NCI-H82 (cell line): ENCODE results near the gene NUFIP2.
"Not testable (repeated sequence)": the region's sequence is repeated elsewhere in the genome, so short reads cannot be mapped to it uniquely, and the experiment has no call there.

Experiments used
- DNase-seq: peaks from one replicate; lab custom pipeline; 2025; lab: John Stamatoyannopoulos, UW

The NUFIP2 gene

DNA sequence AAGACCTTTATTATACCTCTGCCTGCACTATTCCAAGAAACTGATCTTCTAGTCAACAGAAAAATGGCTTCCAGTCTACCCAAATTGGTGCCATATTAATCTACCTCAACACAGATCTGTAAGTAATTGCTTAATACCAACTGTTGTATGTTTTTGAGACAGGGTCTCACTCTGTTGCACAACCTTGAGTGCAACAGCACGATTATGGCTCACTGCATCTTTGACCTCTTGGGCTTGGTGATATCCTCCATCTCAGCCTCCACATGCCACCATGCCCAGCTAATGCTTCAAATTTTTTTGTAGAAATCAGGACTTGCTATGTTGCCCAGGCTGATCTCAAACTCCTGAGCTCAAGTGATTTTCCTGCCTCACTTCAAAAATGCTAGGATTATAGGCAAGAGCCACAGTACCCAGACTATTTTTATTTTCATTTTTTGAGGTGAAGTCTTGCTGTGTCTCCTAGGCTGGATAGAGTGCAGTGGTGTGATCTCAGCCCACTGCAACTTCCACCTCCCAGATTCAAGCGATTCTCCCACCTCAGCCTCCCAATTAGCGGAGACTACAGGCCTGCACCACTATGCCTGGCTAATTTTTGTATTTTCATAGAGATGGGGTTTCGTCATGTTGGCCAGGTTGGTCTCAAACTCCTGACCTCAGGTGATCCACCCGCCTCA is 14.4 kb downstream of the NUFIP2 start:
- DNase-seq, result no peak

- DNase-seq, result no peak
These were observed 15.3 kb downstream of the NUFIP2 start for GRCh38 chr17:29278692-29279091.

DNA sequence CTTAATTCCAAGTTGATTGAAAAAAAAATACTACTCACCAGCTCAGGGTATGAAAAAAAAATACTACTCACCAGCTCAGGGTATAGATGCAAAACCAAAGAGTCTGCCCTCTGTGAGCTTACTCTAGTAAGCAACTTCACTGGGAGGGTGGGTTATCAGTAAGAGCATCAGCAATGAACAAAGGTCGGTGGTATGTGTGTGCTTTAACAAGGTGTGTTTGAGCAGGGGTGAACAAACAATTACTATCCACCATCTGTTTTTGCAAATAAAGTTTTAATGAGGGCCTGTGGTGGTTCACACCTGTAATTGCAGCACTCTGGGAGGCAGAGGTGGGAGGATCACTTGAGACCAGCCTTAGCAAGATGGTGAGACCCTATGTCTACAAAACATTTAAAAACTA is 20.0 kb downstream of the NUFIP2 start:
- DNase-seq, result no peak

GRCh38 chr17:29271980-29272379 is 22.0 kb downstream of the NUFIP2 start:
- DNase-seq, result not testable (repeated sequence)

- DNase-seq, result peak; percentile 37
These were observed 30.0 kb downstream of the NUFIP2 start for GRCh38 chr17:29263916-29264315.

- DNase-seq, result no peak
These were observed 36.2 kb downstream of the NUFIP2 start for GRCh38 chr17:29257756-29258155.

GRCh38 chr17:29256735-29257466 is 37.0 kb downstream of the NUFIP2 start:
- DNase-seq, result no peak

DNA sequence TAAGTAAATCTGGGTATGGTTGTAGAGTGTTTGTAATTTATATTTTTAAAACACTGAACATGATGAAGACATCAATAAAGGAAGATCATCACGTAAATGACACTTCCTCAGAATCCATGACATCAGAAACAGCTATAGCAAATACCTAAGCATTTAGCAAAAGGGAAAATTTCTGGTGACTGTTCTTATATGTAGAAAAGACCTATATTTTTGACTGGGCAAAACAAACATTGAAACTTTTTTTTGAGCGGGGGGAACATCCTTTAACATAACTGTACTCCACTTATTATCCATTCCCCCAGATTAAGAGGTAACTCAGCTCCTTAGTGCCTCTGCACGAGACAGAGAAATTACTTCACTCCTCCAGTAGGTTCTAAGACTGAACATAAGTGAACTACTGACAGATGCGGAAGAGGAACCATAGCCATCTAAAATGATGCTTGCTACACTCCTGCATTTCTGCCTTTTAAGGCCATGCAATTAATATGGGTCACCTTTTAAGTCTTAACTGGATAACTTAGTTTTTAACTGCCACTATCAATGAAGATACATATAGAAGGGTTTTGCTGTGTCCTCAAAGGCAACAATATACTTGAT is 37.9 kb downstream of the NUFIP2 start:
- DNase-seq, result no peak

- DNase-seq, result no peak
These were observed 40.9 kb downstream of the NUFIP2 start for GRCh38 chr17:29253037-29253436.

DNA sequence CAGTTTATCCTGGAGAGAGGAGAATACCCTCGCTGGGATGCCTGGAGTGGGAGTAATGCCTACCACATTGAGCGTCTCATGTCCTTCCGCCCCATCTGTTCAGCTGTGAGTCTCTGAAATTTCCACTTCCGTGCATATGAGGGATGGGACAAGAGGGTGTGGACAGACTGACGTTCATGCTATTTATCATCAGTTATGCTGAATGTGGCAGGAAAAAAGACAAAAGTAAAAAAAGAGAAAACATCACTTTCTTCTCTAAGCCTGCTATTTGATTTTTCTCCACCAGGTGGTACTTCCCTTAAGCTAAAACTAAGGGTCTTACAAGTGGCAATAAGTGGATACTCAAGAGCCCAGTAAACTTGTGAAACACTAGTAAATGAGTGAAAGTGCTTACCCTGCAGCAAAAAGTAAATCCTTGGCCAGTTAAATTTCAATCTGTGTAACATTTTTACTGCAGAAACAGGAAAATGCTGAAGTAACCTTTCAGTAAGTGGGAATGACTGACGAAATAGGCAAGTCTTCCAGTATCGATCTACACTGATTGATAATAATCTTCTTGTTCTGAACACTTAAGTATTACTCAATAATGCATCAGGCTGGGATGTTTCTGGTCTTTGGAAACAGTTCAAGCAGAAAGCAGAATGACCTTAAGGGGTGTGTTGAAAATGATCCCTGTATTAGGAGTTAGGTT is 41.7 kb downstream of the NUFIP2 start:
- DNase-seq, result peak; percentile 36

DNA sequence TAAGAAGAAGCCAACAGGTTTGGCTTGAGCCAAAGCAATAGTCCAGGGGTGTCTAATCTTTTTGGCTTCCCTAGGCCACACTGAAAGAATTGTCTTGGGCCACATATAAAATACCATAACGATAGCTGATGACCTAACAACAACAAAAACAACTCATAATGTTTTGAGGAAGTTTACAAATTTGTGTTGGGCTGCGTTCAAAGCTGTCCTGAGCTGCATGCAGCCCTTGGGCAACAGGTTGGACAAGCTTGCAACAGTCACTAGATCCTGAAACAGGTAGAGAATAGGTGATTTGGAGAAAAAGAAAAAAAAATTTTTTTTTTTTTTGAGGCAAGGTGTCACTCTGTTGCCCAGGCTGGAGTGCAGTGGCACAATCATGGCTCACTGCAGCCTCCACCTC is 42.8 kb downstream of the NUFIP2 start:
- DNase-seq, result no peak

DNA sequence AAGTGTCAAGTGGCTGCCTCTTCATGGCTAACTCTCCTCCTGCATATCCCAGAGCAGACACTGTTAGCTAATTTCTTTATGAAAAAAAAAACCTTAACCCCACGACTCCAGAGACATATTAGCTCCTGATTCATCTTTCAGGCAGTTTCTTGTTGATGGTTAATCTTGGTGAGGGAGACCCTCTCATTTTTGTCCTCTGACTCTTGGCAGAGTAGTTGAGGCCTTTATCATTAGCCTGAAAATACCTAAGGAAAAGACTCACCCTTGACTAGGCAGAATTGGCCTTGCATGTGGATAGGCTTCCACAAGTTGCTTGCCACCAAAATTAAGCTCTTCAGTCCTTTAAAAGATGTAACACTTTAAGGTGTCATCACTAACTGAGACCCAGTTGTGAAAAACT is 43.3 kb downstream of the NUFIP2 start:
- DNase-seq, result no peak

- DNase-seq, result no peak
These were observed 45.1 kb downstream of the NUFIP2 start for GRCh38 chr17:29248845-29249244.

DNA sequence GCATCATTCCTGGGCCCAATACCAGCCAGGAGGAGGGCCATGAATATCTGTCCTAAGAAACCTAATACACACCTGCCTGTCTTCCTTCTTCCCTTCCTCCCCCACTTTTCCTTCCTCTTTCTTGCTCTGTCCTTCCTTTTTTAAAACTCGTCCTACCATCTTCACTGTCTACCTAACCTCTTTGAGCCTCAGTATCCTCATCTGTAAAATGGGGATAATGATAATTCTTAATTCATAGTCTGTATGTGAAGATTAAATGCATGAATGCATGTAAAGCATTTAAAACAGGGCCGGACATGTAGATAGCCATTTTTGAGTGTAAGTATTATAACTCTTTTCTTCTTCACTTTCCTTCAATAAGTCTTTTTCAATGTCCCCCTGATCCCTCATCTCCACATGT is 46.7 kb downstream of the NUFIP2 start:
- no peak for DNase-seq

DNA sequence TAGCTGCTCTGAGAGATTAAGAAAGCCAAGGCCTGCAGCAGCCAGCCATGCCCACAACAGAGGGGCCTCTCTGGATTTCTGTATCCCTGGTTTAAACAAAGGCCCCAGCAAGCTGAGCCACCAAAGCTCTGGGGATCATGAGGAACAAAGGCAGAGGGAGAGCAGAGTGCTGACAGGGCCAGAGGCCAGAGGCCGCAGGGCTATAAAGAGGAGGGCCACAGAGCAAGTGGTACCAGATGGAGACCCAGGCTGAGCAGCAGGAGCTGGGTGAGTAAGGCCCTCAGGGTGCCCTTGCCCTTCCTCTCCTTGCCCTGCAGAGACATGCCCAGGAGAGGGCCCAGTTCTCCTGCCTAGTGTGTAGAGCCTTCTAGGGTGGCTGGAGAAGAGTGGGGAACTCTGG is 47.3 kb downstream of the NUFIP2 start, which contains the start of gene CRYBA1:
Gene CRYBA1, plus strand, starts transcription at position 232 of the 400 bp plus-strand sequence. Its CDS starts 5 bp downstream, at position 237.
- DNase-seq, result no peak

DNA sequence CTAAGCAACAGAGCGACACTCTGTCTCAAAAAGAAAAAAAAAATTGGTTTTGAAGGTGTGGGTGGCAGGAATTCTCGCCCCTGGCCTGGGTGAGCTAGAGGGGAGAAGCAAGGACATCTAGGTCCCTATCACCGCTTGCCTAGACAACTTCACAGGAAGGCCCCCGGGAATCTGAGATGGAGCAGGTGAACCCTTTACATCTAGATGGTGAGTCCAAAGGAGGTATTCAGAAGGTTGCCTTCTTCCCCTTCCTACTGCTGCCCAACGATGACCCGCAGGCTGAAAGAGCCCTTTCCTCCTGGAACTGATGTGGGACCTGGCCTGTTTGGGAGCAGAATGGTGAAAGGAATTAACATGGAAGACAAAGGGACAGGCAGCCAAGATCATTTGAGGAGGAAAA is 48.5 kb downstream of the NUFIP2 start:
- no peak for DNase-seq

DNA sequence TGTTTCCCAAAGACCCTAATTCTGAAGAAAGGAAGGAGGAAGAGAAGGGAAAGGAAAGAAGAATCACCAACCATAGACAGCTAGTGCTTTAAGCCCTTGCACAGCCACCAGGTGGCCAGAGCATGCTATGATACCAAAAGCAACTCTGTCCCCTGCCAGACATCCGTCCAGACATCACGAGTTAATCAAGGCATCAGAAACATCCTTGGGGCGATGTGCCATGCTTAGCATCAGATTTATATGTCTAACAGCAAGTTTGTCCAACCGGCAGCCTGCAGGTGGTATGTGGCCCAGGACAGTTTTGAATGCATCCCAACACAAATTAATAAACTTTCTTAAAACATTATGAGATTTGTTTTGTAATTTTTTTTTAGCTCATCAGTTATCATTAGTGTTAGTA is 50.2 kb downstream of the NUFIP2 start:
- DNase-seq, result peak; percentile 71

DNA sequence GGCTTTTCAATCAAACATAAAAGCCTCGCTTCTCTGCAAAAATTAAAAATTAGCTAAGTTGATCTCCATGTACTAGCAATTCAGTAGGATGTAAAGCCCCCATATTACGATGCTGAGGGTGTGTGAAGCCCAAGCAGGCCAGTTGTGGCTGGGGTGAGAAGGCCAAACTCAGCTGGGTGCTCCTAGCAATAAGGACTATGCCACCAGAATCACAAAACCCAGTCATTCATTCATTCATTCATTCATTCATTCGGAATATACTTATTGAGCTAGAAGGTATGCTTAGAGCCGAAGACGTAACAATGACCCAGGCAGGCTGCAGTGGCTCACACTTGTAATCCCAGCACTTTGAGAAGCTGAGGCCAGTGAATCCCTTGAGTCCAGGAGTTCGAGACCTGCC is 51.2 kb downstream of the NUFIP2 start:
- DNase-seq, result no peak

DNA sequence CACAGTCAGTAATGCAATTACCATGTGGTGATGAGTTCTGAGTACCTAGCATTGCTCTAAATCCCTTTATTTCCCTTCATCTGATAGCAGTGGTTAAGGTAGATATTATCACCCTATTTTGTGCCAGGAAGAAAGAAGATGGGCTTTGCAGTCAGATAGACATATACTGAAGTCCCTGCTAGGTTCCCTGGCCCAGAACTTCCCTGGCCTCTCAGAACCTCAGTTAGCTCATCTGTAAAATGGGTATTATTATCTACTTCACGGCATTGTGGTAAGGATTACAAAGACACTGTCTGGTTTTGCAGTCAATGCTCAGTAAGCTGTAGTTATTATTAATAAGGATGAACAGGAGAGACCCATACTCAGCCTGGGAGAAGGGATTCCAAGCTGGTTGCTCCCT is 51.9 kb downstream of the NUFIP2 start:
- no peak for DNase-seq

- DNase-seq, result no peak
These were observed 52.7 kb downstream of the NUFIP2 start for GRCh38 chr17:29240968-29241963.

- DNase-seq, result no peak
These were observed 53.5 kb downstream of the NUFIP2 start for GRCh38 chr17:29240477-29240876.
